HG02870 (cell line): ENCODE data around the gene SCRN1.

Source experiments
- ATAC-seq: cut with Tn5 transposase; IDR thresholded peaks from one replicate; pipeline ENCODE4 v1.9.1; 2021; ENCODE audit warnings: mild to moderate bottlenecking, moderate library complexity; ENCODE audit not compliant: unreplicated experiment

The SCRN1 gene

GRCh38 chr7:30010021-30010420 lies 20.4 kb upstream of the SCRN1 start:
- no peak for ATAC-seq

- ATAC-seq = no peak
These were observed 15.9 kb upstream of the SCRN1 start for GRCh38 chr7:30005464-30005863.

- no peak for ATAC-seq
These were observed 13.5 kb upstream of the SCRN1 start for GRCh38 chr7:30003098-30003497.

- ATAC-seq = no peak
These were observed 12.4 kb upstream of the SCRN1 start for GRCh38 chr7:30001998-30002397.

- no peak for ATAC-seq
These were observed 8.9 kb upstream of the SCRN1 start for GRCh38 chr7:29998489-29998888.

GRCh38 chr7:29996321-29996720 lies 6.7 kb upstream of the SCRN1 start:
- no peak for ATAC-seq

GRCh38 chr7:29995652-29996051 lies 6.1 kb upstream of the SCRN1 start:
- ATAC-seq = no peak

- ATAC-seq = no peak
These were observed 3.5 kb upstream of the SCRN1 start for GRCh38 chr7:29993140-29993539.

- ATAC-seq = no peak
These were observed 2.3 kb upstream of the SCRN1 start for GRCh38 chr7:29991937-29992336.

- no peak for ATAC-seq
These were observed 1.3 kb upstream of the SCRN1 start for GRCh38 chr7:29990931-29991330.

- peak; percentile 33 for ATAC-seq
These were observed 961 bp downstream of the SCRN1 start for GRCh38 chr7:29988424-29989256.

- no peak for ATAC-seq
These were observed 1.7 kb downstream of the SCRN1 start for GRCh38 chr7:29987811-29988317.

- ATAC-seq = no peak
These were observed 2.5 kb downstream of the SCRN1 start for GRCh38 chr7:29987083-29987482.

- no peak for ATAC-seq
These were observed 9.4 kb downstream of the SCRN1 start for GRCh38 chr7:29980151-29980550.

- no peak for ATAC-seq
These were observed 11.5 kb downstream of the SCRN1 start for GRCh38 chr7:29977886-29978651.

GRCh38 chr7:29976673-29977415 lies 12.8 kb downstream of the SCRN1 start:
- ATAC-seq = no peak

- ATAC-seq = no peak
These were observed 13.3 kb downstream of the SCRN1 start for GRCh38 chr7:29976266-29976665.

- no peak for ATAC-seq
These were observed 14.0 kb downstream of the SCRN1 start for GRCh38 chr7:29975561-29975960.

GRCh38 chr7:29974286-29974685 lies 15.3 kb downstream of the SCRN1 start:
- ATAC-seq = no peak

GRCh38 chr7:29972315-29972669 lies 17.3 kb downstream of the SCRN1 start:
- no peak for ATAC-seq

- ATAC-seq = no peak
These were observed 17.9 kb downstream of the SCRN1 start for GRCh38 chr7:29971566-29972314.
